Activated T-helper 17 cell treated with anti-CD3 and anti-CD28 coated beads, Interleukin-2, amount 50 U/mL, for 72 hours (primary cell): ENCODE measurements around the gene AGPAT1. TPM values are rescaled to one million over a fixed set of nuclear protein-coding genes. Genes with fewer than 3 reads are reported as not detected.
A peak's percentile ranks its signal among the peaks of the same experiment; 100 is the strongest.

ENCODE experiments used
- ATAC-seq: fragments of 150-1000 bp; cut with Tn5 transposase; replicated peaks from 2 replicates; pipeline ENCODE4 v1.10.0; 2021; ENCODE audit warnings: mild to moderate bottlenecking, moderate library complexity
- H3K27ac Mint-ChIP-seq: one replicate; pipeline ENCODE4 v1.8.0; 2022; ENCODE audit warnings: mixed read lengths
- H3K27me3 Mint-ChIP-seq: one replicate; pipeline ENCODE4 v1.8.0; 2022; ENCODE audit warnings: mixed read lengths
- H3K36me3 Mint-ChIP-seq: one replicate; pipeline ENCODE4 v1.8.0; 2022; ENCODE audit warnings: low read depth, mild to moderate bottlenecking, mixed read lengths
- H3K4me1 Mint-ChIP-seq: one replicate; pipeline ENCODE4 v1.8.0; 2022; ENCODE audit warnings: mixed read lengths
- H3K4me3 Mint-ChIP-seq: one replicate; pipeline ENCODE4 v1.8.0; 2022; ENCODE audit warnings: mild to moderate bottlenecking, mixed read lengths
- H3K9me3 Mint-ChIP-seq: one replicate; pipeline ENCODE4 v1.8.0; 2022; ENCODE audit warnings: mixed read lengths
- total RNA-seq, 2 donors: library from RNA; stranded (reverse); gene quantifications; one replicate each; pipeline ENCODE4 v1.2.3, GENCODE V29; 2022

The AGPAT1 gene
- total RNA-seq, 2 donors from 2014 or later = 26.8 to 37.5 TPM

DNA sequence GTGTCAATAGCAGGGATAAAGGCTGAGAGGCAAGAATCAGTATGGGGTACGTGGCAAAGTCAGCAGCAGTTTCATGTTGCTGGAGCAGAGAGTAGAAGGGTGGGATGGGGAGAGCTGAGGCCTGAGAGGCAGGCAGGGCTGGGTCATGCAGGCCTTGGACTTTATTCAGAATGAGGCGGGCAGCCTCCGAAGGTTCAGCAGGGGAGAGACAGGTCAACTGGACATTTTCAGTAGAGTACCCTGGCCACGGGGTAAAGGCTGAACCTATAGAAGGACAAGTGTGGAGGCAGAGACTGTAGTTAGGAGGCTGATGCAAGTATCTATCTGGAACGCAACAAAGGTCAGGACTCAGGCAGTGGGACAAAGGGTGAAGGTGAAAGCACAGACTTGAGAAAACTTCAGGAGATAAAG is 34.3 kb upstream of the AGPAT1 start:
- ATAC-seq = no peak
- Mint-ChIP-seq H3K9me3 (no peaks in the 10 kb centered on the region), H3K27ac (no peak overlapping the region), H3K36me3 (no peaks in the 10 kb centered on the region), H3K4me1 (no peaks in the 10 kb centered on the region), H3K4me3 (no peak overlapping the region), H3K27me3 (no peaks in the 10 kb centered on the region)

- no peaks in the 10 kb centered on the region for H3K36me3 Mint-ChIP-seq
- H3K4me3 Mint-ChIP-seq = no peak overlapping the region
- no peak overlapping the region for H3K27ac Mint-ChIP-seq
- ATAC-seq = no peak
- no peaks in the 10 kb centered on the region for H3K27me3 Mint-ChIP-seq
- H3K9me3 Mint-ChIP-seq = no peaks in the 10 kb centered on the region
- H3K4me1 Mint-ChIP-seq = no peaks in the 10 kb centered on the region
Observed at GRCh38 chr6:32208996-32209395, 33.1 kb upstream of the AGPAT1 start.

DNA sequence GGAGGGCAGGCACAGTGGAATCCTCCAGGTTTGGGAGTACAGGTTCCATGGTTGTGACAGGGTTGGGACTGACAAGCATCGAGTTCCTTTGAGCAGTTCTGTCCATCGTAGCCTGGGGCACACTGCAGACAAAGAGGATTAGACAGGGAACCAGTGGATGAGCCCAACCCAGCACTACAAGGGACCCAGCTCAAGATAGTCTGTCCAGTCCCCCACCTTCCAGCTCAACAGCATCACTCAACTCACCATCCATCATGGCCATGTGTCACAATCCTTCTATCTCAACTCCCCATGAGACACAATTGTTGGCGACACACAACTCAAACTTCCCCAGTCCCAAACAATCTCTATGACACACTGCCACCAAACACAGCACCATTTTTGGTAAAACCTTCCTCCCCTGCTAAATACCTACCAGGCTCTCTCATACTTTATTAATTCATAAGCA is 28.4 kb upstream of the AGPAT1 start:
- Mint-ChIP-seq H3K4me3 (no peak overlapping the region), H3K9me3 (no peaks in the 10 kb centered on the region), H3K4me1 (no peaks in the 10 kb centered on the region), H3K27ac (no peak overlapping the region), H3K36me3 (no peaks in the 10 kb centered on the region), H3K27me3 (peaks cover 3% of the 10 kb centered on the region)
- ATAC-seq = no peak

DNA sequence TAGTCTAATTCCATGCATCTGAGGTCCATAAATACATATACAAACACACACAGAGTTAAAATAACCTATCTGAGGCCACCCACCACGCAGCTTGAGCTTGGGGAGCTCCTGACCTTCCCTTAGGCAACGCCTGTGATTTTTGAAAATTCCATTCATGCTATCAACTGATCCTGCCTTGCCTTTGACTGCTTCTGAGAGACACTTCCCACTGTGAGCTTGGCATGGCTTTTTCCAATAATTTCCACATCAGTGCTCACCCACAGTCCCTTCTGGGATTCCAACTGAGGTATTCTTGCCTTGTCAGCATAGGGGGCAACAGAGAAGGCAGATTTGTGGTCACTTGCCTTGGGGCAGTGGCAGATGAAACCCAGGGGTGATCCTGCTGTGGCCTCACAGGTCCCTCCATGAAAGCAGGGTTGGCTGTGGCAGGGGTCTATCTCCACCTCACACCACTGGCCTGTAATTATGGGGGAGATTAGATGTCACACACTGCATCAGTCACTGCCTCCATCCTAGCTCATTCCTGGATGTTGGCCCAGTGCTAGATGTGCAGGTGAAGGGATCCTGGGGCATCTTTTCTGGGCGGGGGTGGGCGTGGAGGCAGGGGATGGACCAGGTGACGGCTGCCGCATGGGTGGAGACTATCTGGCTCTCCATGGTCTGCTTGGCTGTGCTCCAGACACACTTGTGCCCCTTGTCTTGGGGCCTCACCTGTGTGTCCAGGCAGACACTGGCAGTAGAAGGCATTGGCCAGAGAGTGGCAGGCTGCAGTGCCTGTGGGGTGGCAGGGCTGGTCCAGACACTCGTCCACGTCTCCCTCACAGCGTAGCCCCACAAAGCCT is 27.8 kb upstream of the AGPAT1 start:
- Mint-ChIP-seq H3K27me3 (peaks cover 3% of the 10 kb centered on the region), H3K36me3 (no peaks in the 10 kb centered on the region), H3K27ac (no peak overlapping the region), H3K4me1 (no peaks in the 10 kb centered on the region), H3K9me3 (no peaks in the 10 kb centered on the region), H3K4me3 (no peak overlapping the region)
- no peak for ATAC-seq

DNA sequence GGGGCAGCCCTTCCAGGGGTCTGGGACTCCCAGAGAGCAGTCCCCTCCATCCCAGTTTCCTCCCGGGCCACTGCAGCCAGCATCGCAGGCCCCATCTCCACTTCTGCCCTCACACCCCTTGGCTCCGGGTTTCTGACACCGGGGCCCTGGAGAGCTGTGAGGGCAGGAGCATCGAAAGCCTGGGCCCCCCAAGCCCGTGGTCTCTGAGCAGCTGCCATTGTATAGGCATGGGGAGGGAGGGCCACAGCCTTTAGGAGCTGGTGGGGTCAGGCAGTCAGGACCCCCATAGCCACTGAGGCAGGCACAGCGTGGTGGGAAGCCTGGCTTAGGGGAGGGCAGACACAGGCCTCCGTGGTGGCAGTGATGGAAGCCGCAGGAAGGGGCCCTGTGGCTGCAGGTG is 26.3 kb upstream of the AGPAT1 start:
- Mint-ChIP-seq H3K9me3 (no peaks in the 10 kb centered on the region), H3K27me3 (peaks cover 3% of the 10 kb centered on the region), H3K36me3 (no peaks in the 10 kb centered on the region)

DNA sequence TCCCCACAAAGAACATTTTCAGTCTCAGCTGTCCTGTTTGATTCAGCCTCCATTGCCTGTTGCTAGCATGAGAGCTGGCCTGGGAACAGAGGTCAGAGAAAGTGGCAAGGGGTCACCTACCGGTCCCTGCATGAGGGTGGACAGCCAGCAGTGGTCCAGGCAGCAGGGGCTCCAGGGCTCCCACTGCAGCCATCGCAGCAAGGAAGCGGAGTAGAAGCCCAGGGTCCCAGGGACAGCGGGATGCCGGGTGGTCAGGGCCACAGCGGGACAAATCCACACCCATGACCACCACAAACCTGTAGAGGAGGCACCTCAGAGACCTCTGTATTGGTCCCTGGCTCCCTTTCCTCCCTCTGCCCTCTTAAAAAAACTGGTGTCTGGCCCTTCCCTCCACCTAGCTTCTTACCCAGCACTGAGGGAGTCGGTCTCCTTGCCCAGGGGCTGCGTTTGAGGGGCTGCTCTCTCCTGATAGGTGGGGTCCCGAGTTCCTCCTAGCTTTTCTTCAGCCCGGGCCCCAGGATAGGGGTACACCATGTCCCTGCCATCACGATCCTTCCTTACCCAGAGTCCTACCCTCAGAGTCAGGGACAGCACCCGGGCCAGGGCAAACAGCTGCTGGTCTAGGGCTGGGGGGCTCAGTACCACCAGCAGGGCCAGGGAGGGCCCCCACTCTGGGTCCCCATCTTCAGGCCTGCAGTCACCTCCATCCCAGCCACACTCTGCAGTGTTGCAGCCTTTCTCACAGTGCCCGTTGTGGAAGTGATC is 25.0 kb upstream of the AGPAT1 start:
- H3K4me1 Mint-ChIP-seq = peaks cover 4% of the 10 kb centered on the region

More for the DNA sequence above, 26.3 kb upstream of the AGPAT1 start:
- ATAC-seq = no peak
- H3K4me1 Mint-ChIP-seq = no peaks in the 10 kb centered on the region
- H3K4me3 Mint-ChIP-seq = no peak overlapping the region
- no peak overlapping the region for H3K27ac Mint-ChIP-seq

GRCh38 chr6:32198866-32199265 is 23.0 kb upstream of the AGPAT1 start:
- ATAC-seq = no peak
- no peaks in the 10 kb centered on the region for H3K36me3 Mint-ChIP-seq
- H3K4me1 Mint-ChIP-seq = peaks cover 17% of the 10 kb centered on the region
- no peak overlapping the region for H3K27ac Mint-ChIP-seq
- H3K27me3 Mint-ChIP-seq = peaks cover 3% of the 10 kb centered on the region
- H3K9me3 Mint-ChIP-seq = no peaks in the 10 kb centered on the region
- no peak overlapping the region for H3K4me3 Mint-ChIP-seq

More for the DNA sequence above, 25.0 kb upstream of the AGPAT1 start:
- H3K36me3 Mint-ChIP-seq = no peaks in the 10 kb centered on the region
- H3K27me3 Mint-ChIP-seq = peaks cover 3% of the 10 kb centered on the region
- no peak overlapping the region for H3K27ac Mint-ChIP-seq
- no peaks in the 10 kb centered on the region for H3K9me3 Mint-ChIP-seq
- no peak for ATAC-seq
- H3K4me3 Mint-ChIP-seq = no peak overlapping the region

GRCh38 chr6:32198345-32198696 is 22.4 kb upstream of the AGPAT1 start:
- peaks cover 3% of the 10 kb centered on the region for H3K27me3 Mint-ChIP-seq

DNA sequence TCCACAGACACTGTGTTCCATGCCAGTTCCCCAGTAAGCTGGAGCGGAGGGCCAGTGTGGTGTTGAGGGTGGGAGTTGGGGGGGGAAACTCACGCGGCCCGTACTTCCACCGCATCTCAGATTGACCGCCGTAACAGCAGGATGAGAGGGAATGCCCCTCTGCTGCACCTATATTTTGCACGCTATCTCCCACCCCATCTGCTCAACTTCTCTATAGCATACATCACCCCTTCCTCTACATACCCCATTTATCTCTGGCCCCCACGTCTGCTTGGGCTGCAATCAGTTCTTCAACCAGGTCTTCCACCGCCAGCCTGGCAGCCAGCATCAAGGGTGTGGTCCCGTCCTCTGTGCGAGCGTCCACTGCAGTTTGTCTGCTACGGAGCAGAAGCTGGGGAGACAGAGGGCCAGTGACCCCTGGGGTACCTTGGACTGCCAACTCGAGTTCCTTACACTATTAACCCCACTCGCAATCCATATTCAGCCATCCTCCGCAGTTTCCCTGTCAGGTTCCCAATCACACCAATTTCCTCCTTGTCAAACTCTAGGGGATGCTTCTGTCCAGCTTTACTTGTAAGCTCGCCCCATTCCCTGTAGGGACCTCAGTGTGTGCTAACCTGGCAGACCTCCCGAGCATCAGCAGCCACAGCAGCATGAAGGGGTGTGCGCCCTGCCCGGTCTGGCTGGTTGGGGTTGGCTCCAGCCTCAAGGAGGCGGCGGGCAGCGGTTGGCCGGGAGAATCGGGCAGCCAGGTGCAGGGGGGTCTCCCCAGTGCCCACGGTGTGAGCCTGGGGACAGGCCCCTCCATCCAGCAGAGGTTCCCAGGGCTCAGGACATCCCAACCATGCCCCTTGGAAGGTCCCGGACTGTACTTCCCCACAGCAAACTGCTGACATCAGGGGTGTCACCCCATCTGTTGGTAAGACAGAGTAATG is 21.1 kb upstream of the AGPAT1 start:
- peak overlapping the region; percentile 98 for H3K4me3 Mint-ChIP-seq
- H3K9me3 Mint-ChIP-seq = no peaks in the 10 kb centered on the region
- peaks cover 11% of the 10 kb centered on the region for H3K36me3 Mint-ChIP-seq
- H3K4me1 Mint-ChIP-seq = peaks cover 23% of the 10 kb centered on the region
- peak overlapping the region; percentile 97 for H3K27ac Mint-ChIP-seq
- peaks cover 3% of the 10 kb centered on the region for H3K27me3 Mint-ChIP-seq
- ATAC-seq = no peak

More at GRCh38 chr6:32198345-32198696, 22.4 kb upstream of the AGPAT1 start:
- Mint-ChIP-seq H3K9me3 (no peaks in the 10 kb centered on the region), H3K4me1 (peaks cover 22% of the 10 kb centered on the region), H3K36me3 (no peaks in the 10 kb centered on the region), H3K27ac (no peak overlapping the region), H3K4me3 (no peak overlapping the region)
- ATAC-seq = no peak

DNA sequence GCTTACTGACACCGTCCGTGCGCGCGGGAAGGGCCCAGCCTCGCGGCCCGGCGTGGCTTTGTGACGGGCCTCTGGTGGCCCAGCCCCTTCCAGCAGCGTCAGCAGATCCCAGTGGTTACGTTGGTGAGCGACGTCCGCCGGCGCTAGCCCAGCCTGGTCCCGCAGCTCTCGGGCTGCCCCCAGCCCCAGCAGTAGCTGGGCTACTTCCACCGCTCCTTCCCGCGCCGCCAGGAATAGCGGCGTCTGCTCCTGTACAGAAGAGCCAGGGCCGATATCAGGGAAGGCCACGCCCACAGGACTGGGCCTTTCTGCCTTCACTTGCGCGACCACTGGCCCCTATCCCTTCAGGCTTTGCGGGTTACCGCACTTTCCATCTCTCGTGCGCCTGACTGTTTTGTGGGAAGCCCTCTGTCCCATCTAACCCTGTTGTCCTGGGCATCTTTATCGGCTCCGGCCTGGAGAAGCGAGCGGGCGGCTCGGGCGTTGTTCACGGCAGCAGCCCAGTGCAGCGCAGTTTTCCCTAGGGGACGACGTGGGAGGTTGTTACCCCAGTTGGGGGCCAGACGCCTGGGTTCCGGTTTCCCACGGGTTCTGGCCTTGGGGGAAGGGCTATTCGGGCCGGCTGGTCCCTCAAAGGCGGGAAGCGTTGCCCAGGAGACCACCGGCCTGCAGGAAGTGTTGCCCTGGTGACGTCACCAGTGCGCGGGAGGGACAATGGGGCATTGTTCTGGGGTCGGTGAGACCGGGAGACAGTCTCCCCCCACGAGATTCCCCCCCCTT is 20.2 kb upstream of the AGPAT1 start:
- peak overlapping the region; percentile 98 for H3K4me3 Mint-ChIP-seq
- H3K4me1 Mint-ChIP-seq = peaks cover 23% of the 10 kb centered on the region
- H3K9me3 Mint-ChIP-seq = no peaks in the 10 kb centered on the region
- peak overlapping the region; percentile 97 for H3K27ac Mint-ChIP-seq
- H3K27me3 Mint-ChIP-seq = peaks cover 3% of the 10 kb centered on the region
- H3K36me3 Mint-ChIP-seq = peaks cover 19% of the 10 kb centered on the region
- ATAC-seq = peak; percentile 87

DNA sequence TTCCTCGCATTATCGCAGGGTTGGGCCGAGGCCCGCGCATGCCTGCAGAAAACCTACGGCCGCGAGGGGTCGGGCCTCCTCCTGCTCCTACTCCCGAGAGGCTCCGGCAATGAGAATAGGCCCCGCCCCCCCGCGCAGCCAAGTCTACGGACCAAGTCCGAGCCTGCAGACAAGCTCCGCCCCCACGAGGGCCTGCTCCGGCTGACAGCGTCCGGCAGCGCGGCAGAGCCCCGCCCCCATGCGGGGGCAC is 19.7 kb upstream of the AGPAT1 start:
- ATAC-seq = peak; percentile 89
- peak overlapping the region; percentile 98 for H3K4me3 Mint-ChIP-seq
- peaks cover 23% of the 10 kb centered on the region for H3K4me1 Mint-ChIP-seq
- H3K36me3 Mint-ChIP-seq = peaks cover 24% of the 10 kb centered on the region
- H3K27ac Mint-ChIP-seq = peak overlapping the region; percentile 97
- H3K9me3 Mint-ChIP-seq = no peaks in the 10 kb centered on the region
- H3K27me3 Mint-ChIP-seq = peaks cover 3% of the 10 kb centered on the region

GRCh38 chr6:32194825-32195651 is 19.2 kb upstream of the AGPAT1 start:
- peaks cover 23% of the 10 kb centered on the region for H3K4me1 Mint-ChIP-seq

DNA sequence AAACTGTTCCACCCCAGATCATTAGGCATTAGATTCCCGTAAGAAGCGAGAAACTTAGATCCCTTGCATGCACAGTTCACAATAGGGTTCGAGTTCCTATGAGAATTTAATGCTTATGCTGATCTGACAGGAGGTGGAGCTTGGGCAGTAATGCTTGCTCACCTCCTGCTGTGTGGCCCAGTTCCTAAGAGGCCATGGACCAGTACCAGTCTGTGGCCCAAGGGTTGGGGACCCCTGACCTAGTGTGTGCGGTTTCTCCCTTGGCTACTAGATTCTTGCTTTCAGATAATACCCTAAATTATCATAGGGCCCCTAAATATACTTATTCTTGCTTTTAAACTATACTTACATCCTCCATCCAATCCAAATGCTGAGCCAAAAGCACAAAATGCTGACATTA is 18.5 kb upstream of the AGPAT1 start:
- Mint-ChIP-seq H3K27ac (peak overlapping the region; percentile 97), H3K27me3 (no peaks in the 10 kb centered on the region), H3K4me3 (peak overlapping the region; percentile 98), H3K36me3 (peaks cover 35% of the 10 kb centered on the region), H3K9me3 (no peaks in the 10 kb centered on the region), H3K4me1 (peaks cover 23% of the 10 kb centered on the region)
- ATAC-seq = no peak

More at GRCh38 chr6:32194825-32195651, 19.2 kb upstream of the AGPAT1 start:
- Mint-ChIP-seq H3K27ac (peak overlapping the region; percentile 97), H3K9me3 (no peaks in the 10 kb centered on the region), H3K4me3 (peak overlapping the region; percentile 98), H3K36me3 (peaks cover 30% of the 10 kb centered on the region), H3K27me3 (no peaks in the 10 kb centered on the region)
- ATAC-seq = no peak
